Skeletal muscle cell (primary cell): ENCODE measurements around the gene ITGB8.

Experiments
- DNase-seq: peaks from one replicate; pipeline ENCODE4 v3.0.0-alpha.2; 2010; ENCODE audit warnings: low read depth
- H3K4me3 ChIP-seq: 2 replicates; pipeline ENCODE4 v1.5.1; 2011; ENCODE audit warnings: low read depth, mild to moderate bottlenecking, control low read depth, low read length, moderate library complexity

ITGB8 gene

DNA sequence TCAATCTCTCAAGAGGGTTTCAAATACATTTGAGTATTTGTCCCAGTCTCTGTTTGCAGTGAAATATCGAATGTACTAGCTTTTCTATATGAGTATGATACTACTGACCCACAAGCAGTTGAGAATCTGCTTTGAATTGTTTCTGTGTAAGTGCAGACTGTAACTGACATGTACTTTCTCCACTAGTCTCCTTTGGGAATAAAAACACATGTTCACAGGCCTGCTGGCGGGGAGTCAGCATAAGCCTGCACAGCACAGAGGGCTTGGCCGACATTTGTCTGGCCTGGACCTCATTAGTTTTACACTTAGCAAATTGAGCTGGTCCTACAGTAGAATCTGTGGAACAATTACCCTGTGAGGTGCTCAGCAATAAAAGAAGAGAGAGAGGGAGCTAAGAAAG, 72.6 kb downstream of the ITGB8 start:
- no peak overlapping the region for H3K4me3 ChIP-seq
- DNase-seq: peak; percentile 45

DNA sequence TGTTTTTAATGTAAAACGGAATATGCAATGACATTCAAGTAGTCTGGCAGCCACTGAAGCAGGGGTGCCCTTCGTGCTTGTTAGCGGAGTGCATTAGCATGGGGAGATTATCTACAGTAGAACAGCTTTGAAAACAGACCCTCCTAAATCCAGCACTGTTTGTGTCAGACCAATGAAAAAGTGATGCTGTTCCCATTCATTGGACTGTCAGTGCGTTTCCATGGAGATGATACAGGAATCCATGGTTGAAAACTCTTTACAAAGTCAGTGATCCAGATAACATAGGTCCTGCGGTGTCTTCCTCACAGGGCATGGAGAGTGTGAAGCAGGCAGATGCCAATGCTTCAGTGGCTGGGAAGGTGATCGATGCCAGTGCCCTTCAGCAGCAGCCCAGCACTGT, 73.6 kb downstream of the ITGB8 start:
- no peak overlapping the region for H3K4me3 ChIP-seq
- DNase-seq: no peak

DNA sequence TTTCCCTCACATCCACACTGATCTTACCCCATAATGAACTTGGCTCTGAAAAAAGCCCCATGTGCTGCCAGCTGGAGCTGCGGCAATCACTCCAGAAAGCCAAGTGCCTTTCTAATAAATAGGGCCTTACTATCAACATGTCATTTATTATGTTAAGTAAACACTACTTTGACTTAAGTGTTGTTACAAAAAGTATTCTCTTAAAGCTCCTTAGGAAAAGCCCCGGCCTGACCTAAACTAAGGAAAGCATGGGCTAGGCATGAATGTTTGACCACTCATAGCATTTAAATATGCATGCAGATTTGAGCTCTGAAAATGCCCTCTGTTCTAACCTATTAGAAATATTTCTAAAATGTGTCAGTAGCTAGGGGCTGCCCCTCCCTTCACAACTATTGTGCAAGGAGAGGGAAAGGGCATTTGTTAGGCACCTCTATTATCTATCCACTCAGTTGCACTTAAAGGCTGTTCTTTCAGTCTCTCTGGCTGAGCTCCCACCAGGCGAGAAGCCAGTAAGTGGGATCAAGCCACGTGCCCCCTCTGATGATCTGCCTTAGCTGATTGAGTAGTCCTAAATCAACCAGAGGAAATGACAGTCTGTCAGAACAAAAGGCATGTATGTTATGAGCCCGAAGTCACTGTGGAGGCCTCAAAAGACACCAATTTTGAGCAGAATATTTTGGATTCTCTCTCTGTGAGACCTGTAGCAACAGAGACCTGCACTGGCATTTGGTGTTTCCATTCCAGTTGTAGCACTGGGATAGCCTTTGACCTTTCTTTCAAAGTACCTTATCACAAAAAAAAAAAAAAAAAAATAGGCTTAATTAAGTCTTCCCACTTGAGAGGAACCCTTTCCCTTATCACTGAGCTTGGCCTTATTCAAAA, 77.1 kb downstream of the ITGB8 start:
- no peak overlapping the region for H3K4me3 ChIP-seq
- no peak for DNase-seq

- H3K4me3 ChIP-seq: no peak overlapping the region
- DNase-seq: no peak
Measured at GRCh38 chr7:20408467-20408826, 77.7 kb downstream of the ITGB8 start.

DNA sequence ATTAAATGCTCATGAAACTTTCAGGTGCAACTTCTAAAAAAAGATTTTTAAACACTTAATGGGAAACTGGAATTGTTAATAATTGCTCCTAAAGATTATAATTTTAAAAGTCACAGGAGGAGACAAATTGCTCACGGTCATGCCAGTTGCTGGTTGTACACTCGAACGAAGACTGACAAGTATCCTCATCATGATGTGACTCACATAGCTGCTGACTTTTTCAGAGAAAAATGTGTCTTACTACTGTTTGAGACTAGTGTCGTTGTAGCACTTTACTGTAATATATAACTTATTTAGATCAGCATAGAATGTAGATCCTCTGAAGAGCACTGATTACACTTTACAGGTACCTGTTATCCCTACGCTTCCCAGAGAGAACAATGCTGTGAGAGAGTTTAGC, 79.3 kb downstream of the ITGB8 start:
- no peak for DNase-seq

DNA sequence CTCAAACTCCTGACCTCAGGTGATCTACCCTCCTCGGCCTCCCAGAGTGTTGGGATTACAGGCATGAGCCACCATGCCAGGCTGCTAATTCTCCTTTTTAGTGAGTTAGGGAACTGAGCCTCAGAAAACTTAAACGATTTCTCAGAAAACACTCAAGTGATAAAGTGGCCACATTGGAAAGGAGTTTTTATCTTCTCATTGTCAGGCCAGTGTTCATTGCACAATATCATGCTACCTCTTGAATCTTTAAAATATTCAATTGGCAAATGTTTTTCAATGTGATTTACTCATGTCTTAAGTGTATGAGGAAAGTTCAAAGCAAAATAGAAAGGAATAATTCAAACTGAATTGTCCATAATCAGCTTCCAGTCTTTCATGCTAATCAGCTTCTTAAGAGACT, 80.7 kb downstream of the ITGB8 start:
- H3K4me3 ChIP-seq: no peak overlapping the region
- DNase-seq: no peak

More for the DNA sequence above, 79.3 kb downstream of the ITGB8 start:
- H3K4me3 ChIP-seq: no peak overlapping the region

GRCh38 chr7:20412032-20412431, 81.3 kb downstream of the ITGB8 start:
- DNase-seq: no peak
- H3K4me3 ChIP-seq: no peak overlapping the region

DNA sequence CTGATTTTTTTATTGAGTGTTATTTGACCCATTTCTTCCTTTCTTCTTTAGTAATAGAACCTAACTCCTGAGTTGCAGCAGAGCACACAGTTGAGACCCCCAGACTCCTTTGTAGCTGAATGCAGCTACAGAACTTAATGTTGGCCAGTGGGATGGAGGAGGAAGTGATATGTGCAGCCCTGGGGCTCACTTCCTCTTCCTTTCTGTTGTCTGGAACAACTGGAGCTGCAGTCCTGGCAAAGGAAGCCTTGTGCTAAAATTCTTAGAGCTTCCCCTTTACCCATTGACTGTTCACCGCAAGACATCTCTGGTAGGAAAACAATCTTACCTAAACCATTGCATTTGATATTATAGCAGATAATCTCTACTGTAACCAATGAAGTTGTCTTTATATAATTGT, 86.6 kb downstream of the ITGB8 start:
- DNase-seq: no peak
- H3K4me3 ChIP-seq: no peak overlapping the region

DNA sequence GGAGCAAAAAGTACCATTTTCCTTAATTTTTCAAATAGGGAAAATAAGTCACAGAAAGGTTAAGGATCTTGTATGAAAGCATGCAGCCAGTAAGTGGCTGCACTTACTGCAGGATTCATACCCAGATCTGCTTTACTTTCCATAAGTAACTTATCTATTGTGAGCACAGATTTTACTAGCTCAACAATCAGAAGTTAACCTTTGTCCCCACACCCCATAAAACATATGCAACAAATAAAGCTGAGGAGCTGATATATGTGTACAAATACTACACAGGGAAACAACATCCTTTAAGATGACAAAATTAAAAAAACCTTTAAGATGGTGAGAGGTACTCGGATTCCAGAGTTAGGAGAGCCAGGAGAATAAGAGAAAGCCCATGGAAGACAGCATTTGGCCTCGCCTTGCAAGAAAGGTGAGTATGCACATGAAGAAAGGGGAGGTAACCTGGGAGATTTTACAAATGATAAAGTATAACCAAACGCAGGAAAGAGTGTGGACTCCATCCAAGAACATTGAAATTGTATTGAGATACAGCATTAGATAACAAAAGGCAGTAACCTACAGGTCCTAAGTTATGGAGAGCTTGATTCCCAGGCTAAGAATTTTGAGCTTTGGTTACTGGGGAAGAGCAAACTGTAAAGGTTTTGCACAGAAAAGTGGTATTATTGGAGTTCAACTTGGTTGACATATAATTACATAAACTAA, 87.1 kb downstream of the ITGB8 start:
- no peak overlapping the region for H3K4me3 ChIP-seq

GRCh38 chr7:20424500-20424899, 93.8 kb downstream of the ITGB8 start:
- H3K4me3 ChIP-seq: no peak overlapping the region
- no peak for DNase-seq

More for the DNA sequence above, 87.1 kb downstream of the ITGB8 start:
- no peak for DNase-seq

DNA sequence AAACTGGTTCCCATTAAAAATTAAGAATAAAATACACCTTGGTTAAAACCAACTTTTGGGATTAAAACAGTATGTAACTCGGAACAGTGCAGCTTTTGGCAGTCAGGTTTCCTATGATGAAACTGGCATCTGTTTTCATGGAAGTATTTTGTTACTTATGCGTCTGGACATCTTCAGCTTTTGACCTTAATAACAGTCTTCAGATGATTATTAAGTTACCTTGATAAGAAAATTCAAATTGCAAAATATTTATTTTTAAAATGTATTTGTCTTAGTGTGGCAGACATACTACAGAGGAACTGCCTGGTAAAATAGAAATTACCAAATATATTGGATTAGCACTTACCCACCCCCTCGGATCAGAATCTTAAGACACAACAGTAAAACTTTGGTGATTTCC, 100.0 kb downstream of the ITGB8 start:
- H3K4me3 ChIP-seq: no peak overlapping the region
- DNase-seq: no peak

- no peak for DNase-seq
- no peak overlapping the region for H3K4me3 ChIP-seq
Measured at GRCh38 chr7:20431146-20431545, 100.4 kb downstream of the ITGB8 start.

GRCh38 chr7:20432071-20432470, 101.4 kb downstream of the ITGB8 start:
- no peak overlapping the region for H3K4me3 ChIP-seq
- DNase-seq: no peak

DNA sequence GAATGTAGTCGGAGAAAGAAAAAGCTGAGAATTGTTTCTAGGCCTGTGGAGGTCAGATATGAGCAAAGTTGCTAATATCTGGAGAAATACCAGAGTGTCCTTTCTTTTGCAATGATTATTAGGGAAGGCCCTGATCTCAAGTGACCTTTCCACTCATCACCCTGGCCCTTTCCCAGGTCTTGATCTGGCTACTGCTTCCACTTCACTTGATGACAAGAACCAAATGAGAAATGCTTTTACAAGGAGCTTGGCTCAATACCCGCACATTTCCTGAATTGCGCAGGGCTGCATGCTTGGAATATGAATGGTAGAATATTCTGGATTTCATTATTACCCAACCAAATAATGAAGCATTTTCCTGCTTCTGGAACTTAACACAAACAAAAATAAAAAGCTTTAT, 104.6 kb downstream of the ITGB8 start:
- no peak overlapping the region for H3K4me3 ChIP-seq
- DNase-seq: peak; percentile 1

- H3K4me3 ChIP-seq: no peak overlapping the region
Measured at GRCh38 chr7:20438248-20438647, 107.5 kb downstream of the ITGB8 start.

DNA sequence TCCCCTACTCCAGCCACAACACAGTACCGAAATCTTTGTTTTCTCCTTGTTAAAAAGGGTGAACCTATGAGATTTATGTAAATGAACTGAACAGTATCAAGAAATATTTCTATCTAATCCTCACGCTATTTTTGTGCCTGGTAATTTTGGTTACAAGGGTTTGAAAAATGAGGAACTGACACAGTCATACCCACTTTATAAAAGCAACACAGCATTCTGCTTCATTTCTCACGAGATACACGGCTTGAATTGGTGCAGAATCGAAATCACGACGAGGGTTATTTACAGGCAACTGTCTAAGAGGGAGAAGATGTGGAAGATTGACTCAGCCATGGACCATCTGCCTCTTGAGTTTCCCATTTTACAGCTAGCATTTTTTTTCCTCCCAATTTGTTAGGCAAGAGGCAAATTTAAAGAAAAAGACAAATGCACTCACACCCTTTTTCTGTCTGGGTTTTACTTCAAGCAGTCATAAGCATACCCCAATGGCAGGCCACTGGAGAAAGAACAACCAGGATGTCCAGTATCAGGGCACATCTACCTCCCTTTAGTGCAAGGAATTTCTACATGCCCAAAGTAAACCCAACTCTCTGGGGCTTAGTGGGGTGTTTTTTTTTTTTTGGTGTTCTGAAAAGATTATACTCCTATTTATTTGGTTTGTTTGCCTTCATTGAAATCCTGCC, 108.1 kb downstream of the ITGB8 start:
- no peak overlapping the region for H3K4me3 ChIP-seq
- DNase-seq: no peak

More at GRCh38 chr7:20438248-20438647, 107.5 kb downstream of the ITGB8 start:
- DNase-seq: no peak

GRCh38 chr7:20439416-20440185, 108.9 kb downstream of the ITGB8 start:
- DNase-seq: no peak

DNA sequence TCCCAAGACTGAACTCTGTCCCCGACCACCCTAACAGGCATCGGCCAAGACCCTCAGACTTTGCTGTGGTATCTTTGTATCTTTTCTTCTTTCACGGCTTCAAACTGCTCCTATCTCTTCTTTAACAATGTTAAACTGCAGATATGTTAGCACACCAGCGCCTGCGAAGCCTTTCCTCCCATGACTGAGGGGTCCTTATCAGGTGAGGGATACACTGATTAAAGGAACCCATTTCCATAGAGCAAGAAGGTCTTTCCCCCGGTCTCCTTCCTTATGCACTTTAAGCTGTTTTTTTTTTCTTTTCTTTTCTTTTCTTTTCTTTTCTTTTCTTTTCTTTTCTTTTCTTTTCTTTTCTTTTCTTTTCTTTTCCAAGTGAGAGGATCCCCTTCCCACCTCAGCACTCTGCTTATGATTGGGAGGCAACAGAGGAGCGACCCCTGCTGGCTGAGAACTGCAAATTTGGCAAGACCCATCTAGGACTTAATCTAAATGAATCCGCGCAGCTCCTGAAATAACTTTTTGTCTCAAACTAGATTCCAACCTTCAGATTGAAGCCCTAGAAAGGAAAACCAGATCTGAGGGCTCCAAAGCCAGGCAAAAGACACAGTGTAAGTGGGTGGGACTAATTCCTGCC, 109.9 kb downstream of the ITGB8 start:
- peak; percentile 18 for DNase-seq
- H3K4me3 ChIP-seq: no peak overlapping the region

More at GRCh38 chr7:20439416-20440185, 108.9 kb downstream of the ITGB8 start:
- H3K4me3 ChIP-seq: no peak overlapping the region

DNA sequence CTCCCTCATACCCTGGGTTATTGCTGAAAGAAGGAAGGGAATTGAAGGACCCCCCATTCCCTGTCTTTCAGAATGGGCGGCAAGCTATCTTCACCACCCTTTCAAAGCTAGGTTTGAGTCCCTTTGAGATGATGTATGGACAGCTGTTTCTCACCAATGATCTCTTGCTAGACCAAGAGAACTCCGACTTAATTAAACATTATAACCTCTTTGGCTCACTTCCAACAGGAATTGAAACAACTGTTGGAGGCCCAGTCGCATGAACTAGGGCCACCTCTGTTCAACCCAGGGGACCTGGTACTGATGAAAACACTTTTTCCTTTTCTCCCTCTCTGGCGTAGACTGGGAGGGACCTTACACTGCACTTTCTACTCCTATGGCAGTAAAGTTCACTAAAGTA, 110.6 kb downstream of the ITGB8 start:
- no peak overlapping the region for H3K4me3 ChIP-seq
- DNase-seq: no peak
